Loucy (cell line): ENCODE results near the gene WNT4.

ENCODE experiments used
- H2AFZ ChIP-seq: fragments of 200-600 bp; sonication (generic); 2 replicates; pipeline ENCODE4 v1.6.0; 2016; ENCODE audit warnings: antibody characterized with exemption, mild to moderate bottlenecking, low read length, moderate library complexity
- H3F3A ChIP-seq: fragments of 200-600 bp; 2 replicates; pipeline ENCODE4 v1.6.0; 2016; ENCODE audit warnings: antibody characterized with exemption, low read depth, mild to moderate bottlenecking
- H3K27me3 ChIP-seq: fragments of 200-600 bp; sonication (generic); 2 replicates; pipeline ENCODE4 v1.6.1; 2014; ENCODE audit warnings: low read length, mild to moderate bottlenecking; ENCODE audit not compliant: insufficient read depth, poor library complexity, severe bottlenecking
- H3K36me3 ChIP-seq: fragments of 200-600 bp; sonication (generic); 2 replicates; pipeline ENCODE4 v1.6.1; 2016; ENCODE audit warnings: low read length; ENCODE audit not compliant: insufficient read depth
- H3K4me1 ChIP-seq: fragments of 200-600 bp; sonication (generic); 2 replicates; pipeline ENCODE4 v1.5.1; 2014; ENCODE audit warnings: low read length, mild to moderate bottlenecking; ENCODE audit not compliant: insufficient read depth, poor library complexity, severe bottlenecking
- H3K4me2 ChIP-seq: fragments of 200-600 bp; sonication (generic); 2 replicates; pipeline ENCODE4 v1.6.0; 2014; ENCODE audit warnings: antibody characterized with exemption, low read length, low read depth, mild to moderate bottlenecking; ENCODE audit not compliant: poor library complexity, severe bottlenecking
- H3K4me3 ChIP-seq: fragments of 200-600 bp; sonication (generic); 2 replicates; pipeline ENCODE4 v1.5.1; 2014; ENCODE audit warnings: low read length, mild to moderate bottlenecking, mixed read lengths; ENCODE audit not compliant: poor library complexity, severe bottlenecking
- H3K79me2 ChIP-seq: fragments of 200-600 bp; sonication (generic); 2 replicates; pipeline ENCODE4 v1.6.1; 2014; ENCODE audit warnings: low read length; ENCODE audit not compliant: insufficient read depth
- H3K9ac ChIP-seq: fragments of 200-600 bp; sonication (generic); 2 replicates; pipeline ENCODE4 v1.6.0; 2014; ENCODE audit warnings: mild to moderate bottlenecking, low read depth, low read length, moderate library complexity; ENCODE audit not compliant: poor library complexity, severe bottlenecking
- H3K9me2 ChIP-seq: fragments of 200-600 bp; sonication (generic); replicated peaks from 2 replicates; pipeline ENCODE4 v1.6.1; 2016; ENCODE audit warnings: low read depth, low read length, mixed read lengths
- H3K9me3 ChIP-seq: fragments of 200-600 bp; sonication (generic); 2 replicates; pipeline ENCODE4 v1.6.1; 2014; ENCODE audit warnings: mild to moderate bottlenecking, antibody characterized with exemption, low read length, low read depth; ENCODE audit not compliant: insufficient read depth
- H4K20me1 ChIP-seq: fragments of 200-600 bp; sonication (generic); 2 replicates; pipeline ENCODE4 v1.6.0; 2014; ENCODE audit warnings: antibody characterized with exemption, low read length, mild to moderate bottlenecking; ENCODE audit not compliant: insufficient read depth, poor library complexity, severe bottlenecking
- CTCF ChIP-seq: fragments of 200-600 bp; sonication (generic); conservative IDR thresholded peaks from 2 replicates; pipeline ENCODE4 v1.5.1; 2014; ENCODE audit warnings: mild to moderate bottlenecking, antibody characterized with exemption, low read length
- EZH2phosphoT487 ChIP-seq: fragments of 200-600 bp; IDR thresholded peaks from 2 replicates; pipeline ENCODE4 v1.6.1; 2018; ENCODE audit warnings: antibody characterized with exemption, mild to moderate bottlenecking, moderate library complexity, borderline replicate concordance

The WNT4 gene

GRCh38 chr1:22169816-22170215 lies 26.9 kb upstream of the WNT4 start:
- no peak overlapping the region for H2AFZ ChIP-seq
- H3K36me3 ChIP-seq = no peaks in the 10 kb centered on the region
- H3K27me3 ChIP-seq = no peaks in the 10 kb centered on the region
- no peaks in the 10 kb centered on the region for H3K9me2 ChIP-seq
- H3K9me3 ChIP-seq = no peaks in the 10 kb centered on the region
- TF ChIP-seq EZH2phosphoT487 = no peak
- TF ChIP-seq CTCF = no peak
- no peak overlapping the region for H3K4me2 ChIP-seq
- H4K20me1 ChIP-seq = no peaks in the 10 kb centered on the region
- H3K9ac ChIP-seq = no peak overlapping the region
- H3K79me2 ChIP-seq = no peaks in the 10 kb centered on the region
- peaks cover 2% of the 10 kb centered on the region for H3K4me1 ChIP-seq
- H3F3A ChIP-seq = no peaks in the 10 kb centered on the region
- H3K4me3 ChIP-seq = no peak overlapping the region

DNA sequence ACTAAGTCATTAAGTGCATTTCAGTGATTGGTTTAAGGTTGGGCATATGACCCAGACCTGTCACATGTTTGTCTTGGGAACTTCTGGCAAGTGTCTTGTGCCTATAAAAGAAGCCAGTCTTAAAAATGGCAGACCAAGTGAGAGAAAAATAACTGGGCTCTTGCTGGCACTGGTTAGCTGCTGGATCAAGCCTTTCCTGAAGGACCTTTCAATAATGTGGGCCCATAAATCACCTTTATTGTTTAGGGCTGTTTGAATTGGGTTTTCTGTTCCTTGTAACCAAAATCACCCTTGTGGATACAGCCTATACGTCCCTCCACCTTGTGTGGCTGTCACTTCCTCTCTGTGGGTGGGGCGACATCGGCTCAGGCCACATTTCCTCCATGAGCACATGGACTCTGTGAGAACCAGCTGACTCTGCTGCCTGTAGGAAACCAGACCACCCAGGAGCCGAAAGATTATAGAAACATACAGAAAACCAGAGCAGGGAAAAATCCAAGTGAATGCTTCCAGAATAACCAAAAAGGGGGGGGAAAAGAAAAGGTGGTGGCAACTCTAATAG lies 25.6 kb upstream of the WNT4 start:
- H3K4me2 ChIP-seq = no peak overlapping the region

GRCh38 chr1:22166439-22166838 lies 23.5 kb upstream of the WNT4 start:
- Histone ChIP-seq H2AFZ (no peak overlapping the region), H3K4me1 (no peaks in the 10 kb centered on the region), H3K9ac (no peak overlapping the region), H4K20me1 (no peaks in the 10 kb centered on the region), H3K4me3 (no peak overlapping the region), H3K79me2 (no peaks in the 10 kb centered on the region), H3K9me2 (no peaks in the 10 kb centered on the region), H3K27me3 (no peaks in the 10 kb centered on the region), H3K9me3 (no peaks in the 10 kb centered on the region), H3F3A (no peaks in the 10 kb centered on the region), H3K36me3 (no peaks in the 10 kb centered on the region), H3K4me2 (no peak overlapping the region)
- no peak for TF ChIP-seq EZH2phosphoT487
- no peak for TF ChIP-seq CTCF

More for the DNA sequence above, 25.6 kb upstream of the WNT4 start:
- no peak for TF ChIP-seq CTCF
- H3K27me3 ChIP-seq = no peaks in the 10 kb centered on the region
- H3K4me1 ChIP-seq = no peaks in the 10 kb centered on the region
- H3K9me3 ChIP-seq = no peaks in the 10 kb centered on the region
- H2AFZ ChIP-seq = no peak overlapping the region
- no peak overlapping the region for H3K9ac ChIP-seq
- no peak overlapping the region for H3K4me3 ChIP-seq
- H3K36me3 ChIP-seq = no peaks in the 10 kb centered on the region
- H3K9me2 ChIP-seq = no peaks in the 10 kb centered on the region
- no peaks in the 10 kb centered on the region for H3F3A ChIP-seq
- H3K79me2 ChIP-seq = no peaks in the 10 kb centered on the region
- H4K20me1 ChIP-seq = no peaks in the 10 kb centered on the region
